Measurements from ENCODE around the gene SEMA3D. TPM values are rescaled to one million over a fixed set of nuclear protein-coding genes. Genes with fewer than 3 reads are reported as not detected.

The SEMA3D gene
- total RNA-seq, 1 donor = 0.72 TPM

GRCh38 chr7:85025312-85025756 lies 161.5 kb downstream of the SEMA3D start:
- DNase-seq (ENCODE audit: insufficient read length, low spot score, missing footprints) = no peak
- TF ChIP-seq CTCF (IDR thresholded peaks at IDR 0.05; ENCODE audit: extremely low read depth, low read depth, low read length) = no peak
- H3K4me2 ChIP-seq (ENCODE audit: insufficient read depth, low read length) = no peak overlapping the region

GRCh38 chr7:85023916-85024315 lies 162.9 kb downstream of the SEMA3D start:
- H3K4me1 ChIP-seq (ENCODE audit: insufficient read depth, low read length) = no peaks in the 10 kb centered on the region
- H3K4me2 ChIP-seq (ENCODE audit: insufficient read depth, low read length) = no peak overlapping the region
- DNase-seq (ENCODE audit: insufficient read length, low spot score, missing footprints) = no peak
- H3K9me3 ChIP-seq (ENCODE audit: low read depth, low read length) = no peaks in the 10 kb centered on the region
- no peak overlapping the region for H2AFZ ChIP-seq (ENCODE audit: low read length)
- no peaks in the 10 kb centered on the region for H3K27me3 ChIP-seq (ENCODE audit: insufficient read depth, low read length)
- H3K36me3 ChIP-seq (ENCODE audit: insufficient read depth, low read length) = no peaks in the 10 kb centered on the region
- H3K4me3 ChIP-seq (ENCODE audit: insufficient read depth, low read length) = no peak overlapping the region
- TF ChIP-seq CTCF (IDR thresholded peaks at IDR 0.05; ENCODE audit: extremely low read depth, low read depth, low read length) = no peak
- no peaks in the 10 kb centered on the region for H4K20me1 ChIP-seq (ENCODE audit: insufficient read depth, low read length)
- no peaks in the 10 kb centered on the region for H3K79me2 ChIP-seq (ENCODE audit: insufficient read depth, low read length)
- H3K27ac ChIP-seq (ENCODE audit: low read depth, low read length) = no peak overlapping the region

More at GRCh38 chr7:85025312-85025756, 161.5 kb downstream of the SEMA3D start:
- H4K20me1 ChIP-seq (ENCODE audit: insufficient read depth, low read length) = no peaks in the 10 kb centered on the region
- no peaks in the 10 kb centered on the region for H3K36me3 ChIP-seq (ENCODE audit: insufficient read depth, low read length)
- H3K79me2 ChIP-seq (ENCODE audit: insufficient read depth, low read length) = no peaks in the 10 kb centered on the region
- no peaks in the 10 kb centered on the region for H3K9me3 ChIP-seq (ENCODE audit: low read depth, low read length)
- H3K27me3 ChIP-seq (ENCODE audit: insufficient read depth, low read length) = no peaks in the 10 kb centered on the region
- H3K27ac ChIP-seq (ENCODE audit: low read depth, low read length) = no peak overlapping the region
- no peak overlapping the region for H2AFZ ChIP-seq (ENCODE audit: low read length)
- no peaks in the 10 kb centered on the region for H3K4me1 ChIP-seq (ENCODE audit: insufficient read depth, low read length)
- H3K4me3 ChIP-seq (ENCODE audit: insufficient read depth, low read length) = no peak overlapping the region

GRCh38 chr7:85023066-85023712 lies 163.7 kb downstream of the SEMA3D start:
- TF ChIP-seq CTCF (IDR thresholded peaks at IDR 0.05; ENCODE audit: extremely low read depth, low read depth, low read length) = peak; percentile 63
- H4K20me1 ChIP-seq (ENCODE audit: insufficient read depth, low read length) = no peaks in the 10 kb centered on the region
- no peak overlapping the region for H3K27ac ChIP-seq (ENCODE audit: low read depth, low read length)
- no peaks in the 10 kb centered on the region for H3K36me3 ChIP-seq (ENCODE audit: insufficient read depth, low read length)
- H3K4me2 ChIP-seq (ENCODE audit: insufficient read depth, low read length) = no peak overlapping the region
- no peaks in the 10 kb centered on the region for H3K9me3 ChIP-seq (ENCODE audit: low read depth, low read length)
- H3K27me3 ChIP-seq (ENCODE audit: insufficient read depth, low read length) = no peaks in the 10 kb centered on the region
- H2AFZ ChIP-seq (ENCODE audit: low read length) = no peak overlapping the region
- no peak for DNase-seq (ENCODE audit: insufficient read length, low spot score, missing footprints)
- H3K79me2 ChIP-seq (ENCODE audit: insufficient read depth, low read length) = no peaks in the 10 kb centered on the region
- no peaks in the 10 kb centered on the region for H3K4me1 ChIP-seq (ENCODE audit: insufficient read depth, low read length)
- H3K4me3 ChIP-seq (ENCODE audit: insufficient read depth, low read length) = no peak overlapping the region

DNA sequence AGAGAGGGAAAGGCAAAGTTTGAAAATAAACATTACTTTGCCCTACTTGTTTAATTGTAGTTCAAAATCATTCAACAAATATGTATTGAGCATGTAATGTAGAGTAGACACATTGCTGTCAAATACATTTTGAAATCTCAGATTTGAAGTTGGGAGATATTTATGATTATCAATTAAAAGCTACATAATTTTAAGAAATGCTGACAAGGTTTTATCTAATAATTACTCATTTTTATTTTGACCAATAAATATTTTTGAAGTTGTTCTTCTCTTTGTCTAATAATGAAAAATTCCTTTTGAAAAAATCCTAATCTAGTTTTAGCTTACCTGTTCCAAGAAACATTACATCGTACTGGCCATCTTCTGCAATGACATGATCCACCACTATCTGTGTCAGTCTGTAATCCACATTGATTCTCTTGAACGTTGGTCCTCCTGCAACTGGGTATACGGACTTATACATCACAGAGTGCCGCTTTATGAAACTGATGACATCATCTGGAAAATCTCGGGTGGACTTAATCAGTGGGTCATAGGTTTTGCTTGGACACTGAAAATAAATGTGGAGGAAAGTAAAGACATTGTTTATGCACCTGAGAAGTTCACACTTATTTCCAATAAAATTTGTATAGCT lies 164.7 kb downstream of the SEMA3D start:
- H2AFZ ChIP-seq (ENCODE audit: low read length) = no peak overlapping the region
- no peak for DNase-seq (ENCODE audit: insufficient read length, low spot score, missing footprints)
- no peaks in the 10 kb centered on the region for H3K36me3 ChIP-seq (ENCODE audit: insufficient read depth, low read length)
- H3K27ac ChIP-seq (ENCODE audit: low read depth, low read length) = no peak overlapping the region
- H3K9me3 ChIP-seq (ENCODE audit: low read depth, low read length) = no peaks in the 10 kb centered on the region
- no peak for TF ChIP-seq CTCF (IDR thresholded peaks at IDR 0.05; ENCODE audit: extremely low read depth, low read depth, low read length)
- no peak overlapping the region for H3K4me2 ChIP-seq (ENCODE audit: insufficient read depth, low read length)
- no peaks in the 10 kb centered on the region for H4K20me1 ChIP-seq (ENCODE audit: insufficient read depth, low read length)
- H3K27me3 ChIP-seq (ENCODE audit: insufficient read depth, low read length) = no peaks in the 10 kb centered on the region
- H3K4me3 ChIP-seq (ENCODE audit: insufficient read depth, low read length) = no peak overlapping the region
- H3K4me1 ChIP-seq (ENCODE audit: insufficient read depth, low read length) = no peaks in the 10 kb centered on the region
- no peaks in the 10 kb centered on the region for H3K79me2 ChIP-seq (ENCODE audit: insufficient read depth, low read length)
